SK-N-MC (cell line): ENCODE measurements around the gene NWD2.
"Not testable (repeated sequence)": the region's sequence is repeated elsewhere in the genome, so short reads cannot be mapped to it uniquely, and the experiment has no call there.

ENCODE experiments used
- DNase-seq: peaks from one replicate; pipeline ENCODE4 v3.0.0-alpha.2; 2011; ENCODE audit warnings: low read depth, low spot score
- H3K27ac ChIP-seq: fragments of 200-600 bp; sonication (generic); 2 replicates; pipeline ENCODE4 v1.5.1; 2016; ENCODE audit warnings: mixed run types
- H3K36me3 ChIP-seq: fragments of 200-600 bp; sonication (generic); 2 replicates; pipeline ENCODE4 v1.6.1; 2017; ENCODE audit warnings: antibody characterized with exemption, low read length, mixed read lengths; ENCODE audit not compliant: insufficient read depth
- H3K4me3 ChIP-seq: fragments of 200-600 bp; sonication (generic); 2 replicates; pipeline ENCODE4 v1.5.1; 2016
- H3K9ac ChIP-seq: fragments of 200-600 bp; sonication (generic); 2 replicates; pipeline ENCODE4 v1.8.0; 2017; ENCODE audit warnings: mixed run types, mixed read lengths; ENCODE audit not compliant: insufficient read length
- H3K9me3 ChIP-seq: fragments of 200-600 bp; sonication (generic); 2 replicates; pipeline ENCODE4 v1.6.1; 2017; ENCODE audit warnings: low read depth, mild to moderate bottlenecking, antibody characterized with exemption, low read length, moderate library complexity, mixed read lengths
- EZH2 ChIP-seq: fragments of 200-600 bp; sonication (generic); IDR thresholded peaks from one replicate; pipeline ENCODE4 v1.6.1; 2017; ENCODE audit warnings: antibody characterized with exemption
- FOXP2 ChIP-seq: optimal IDR thresholded peaks from 2 replicates; pipeline ENCODE3; 2011; ENCODE audit warnings: mild to moderate bottlenecking, moderate library complexity; ENCODE audit not compliant: insufficient read depth; ENCODE audit errors: extremely low read length, control extremely low read depth
- POLR2AphosphoS5 ChIP-seq: IDR thresholded peaks from 2 replicates; pipeline ENCODE4 v1.6.1; 2012; ENCODE audit warnings: mild to moderate bottlenecking, low read depth, low read length, borderline replicate concordance

The NWD2 gene

DNA sequence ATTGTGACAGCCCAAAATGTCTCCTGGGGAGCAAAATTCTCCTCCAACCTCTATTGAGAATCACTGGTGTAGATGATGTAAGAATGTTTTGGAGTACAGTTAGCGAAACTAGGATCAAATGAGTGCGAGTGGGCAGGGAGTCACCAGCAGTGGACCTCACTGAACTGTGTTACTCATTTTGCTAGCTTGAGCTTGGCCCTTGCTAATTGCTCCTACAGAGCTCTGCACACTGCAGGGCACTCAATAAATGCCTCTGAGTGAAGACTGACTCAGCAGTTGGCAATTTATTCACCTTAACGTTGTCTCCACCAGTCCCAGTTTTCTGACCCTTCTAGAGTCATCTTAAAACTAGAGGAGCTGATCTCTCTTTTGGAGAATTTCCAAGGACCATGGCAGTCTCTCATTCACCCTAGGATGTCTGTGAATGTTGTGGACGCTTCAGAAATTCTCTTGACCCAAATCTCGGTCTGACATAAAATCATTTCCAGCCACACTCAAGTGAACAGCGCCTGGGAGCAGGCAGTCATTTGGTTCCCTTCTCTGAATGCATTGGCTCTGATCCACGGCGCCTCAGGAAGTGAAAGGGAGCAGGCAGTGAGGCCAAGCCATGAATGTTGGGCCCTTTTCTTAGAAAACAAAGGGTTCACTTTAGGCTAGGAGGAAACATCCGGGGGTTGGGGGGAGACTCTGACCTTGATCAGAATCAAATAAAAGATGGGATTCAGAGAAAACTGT, 148.1 kb downstream of the NWD2 start:
- Histone ChIP-seq H3K4me3 (no peak overlapping the region), H3K9me3 (no peaks in the 10 kb centered on the region), H3K9ac (no peak overlapping the region), H3K27ac (no peak overlapping the region), H3K36me3 (no peaks in the 10 kb centered on the region)
- DNase-seq, result no peak
- no peak for TF ChIP-seq POLR2AphosphoS5
- no peak for TF ChIP-seq FOXP2
- TF ChIP-seq EZH2, result no peak

- no peak for DNase-seq
- Histone ChIP-seq H3K36me3 (no peaks in the 10 kb centered on the region), H3K9ac (no peak overlapping the region), H3K27ac (no peak overlapping the region), H3K4me3 (no peak overlapping the region), H3K9me3 (no peaks in the 10 kb centered on the region)
- TF ChIP-seq FOXP2 (no peak), POLR2AphosphoS5 (no peak), EZH2 (no peak)
These were observed 148.8 kb downstream of the NWD2 start for GRCh38 chr4:37393321-37393720.

GRCh38 chr4:37393889-37394288, 149.3 kb downstream of the NWD2 start:
- Histone ChIP-seq H3K27ac (no peak overlapping the region), H3K36me3 (no peaks in the 10 kb centered on the region), H3K9ac (no peak overlapping the region), H3K9me3 (no peaks in the 10 kb centered on the region), H3K4me3 (no peak overlapping the region)
- TF ChIP-seq EZH2 (no peak), POLR2AphosphoS5 (no peak), FOXP2 (no peak)
- no peak for DNase-seq

GRCh38 chr4:37397505-37397904, 153.0 kb downstream of the NWD2 start:
- no peak for DNase-seq
- Histone ChIP-seq H3K9ac (no peak overlapping the region), H3K9me3 (no peaks in the 10 kb centered on the region), H3K4me3 (no peak overlapping the region), H3K36me3 (no peaks in the 10 kb centered on the region), H3K27ac (no peak overlapping the region)
- TF ChIP-seq FOXP2, result no peak
- TF ChIP-seq EZH2, result no peak

DNA sequence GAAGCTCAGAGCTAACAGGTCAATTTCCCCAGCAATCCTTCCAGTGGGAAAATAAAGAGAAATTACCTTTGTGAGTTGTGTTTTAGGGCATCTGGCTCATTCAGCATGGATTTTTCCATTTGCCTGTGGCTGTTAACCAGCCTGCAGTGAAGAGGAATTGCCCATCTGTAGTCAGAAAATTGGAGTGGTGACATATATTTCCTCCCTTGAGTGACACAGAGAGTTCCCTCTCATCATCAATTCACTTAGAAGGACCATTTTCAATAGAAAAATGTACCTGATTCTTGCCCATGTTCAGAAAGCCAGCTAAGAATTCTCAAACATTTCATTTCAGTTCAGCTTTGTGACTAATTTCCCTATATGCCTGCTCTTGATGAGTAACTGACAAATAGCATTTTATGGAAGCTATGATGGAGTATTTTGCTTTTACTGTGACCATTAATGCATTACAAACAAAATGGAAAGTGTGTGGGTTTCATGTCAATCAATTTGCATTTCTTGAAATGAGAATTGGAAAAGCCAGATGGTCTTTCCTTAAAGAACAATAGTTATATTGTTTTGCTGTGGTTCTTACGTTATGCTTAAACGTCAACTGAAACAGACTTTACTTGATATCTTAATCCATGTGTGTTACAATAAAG, 155.8 kb downstream of the NWD2 start:
- DNase-seq, result no peak

GRCh38 chr4:37407938-37408826, 163.6 kb downstream of the NWD2 start:
- not testable (repeated sequence) for DNase-seq

More for the DNA sequence above, 155.8 kb downstream of the NWD2 start:
- Histone ChIP-seq H3K36me3 (no peaks in the 10 kb centered on the region), H3K9me3 (no peaks in the 10 kb centered on the region), H3K4me3 (no peak overlapping the region), H3K27ac (no peak overlapping the region), H3K9ac (no peak overlapping the region)
- no peak for TF ChIP-seq EZH2
- TF ChIP-seq POLR2AphosphoS5, result no peak
- TF ChIP-seq FOXP2, result no peak

DNA sequence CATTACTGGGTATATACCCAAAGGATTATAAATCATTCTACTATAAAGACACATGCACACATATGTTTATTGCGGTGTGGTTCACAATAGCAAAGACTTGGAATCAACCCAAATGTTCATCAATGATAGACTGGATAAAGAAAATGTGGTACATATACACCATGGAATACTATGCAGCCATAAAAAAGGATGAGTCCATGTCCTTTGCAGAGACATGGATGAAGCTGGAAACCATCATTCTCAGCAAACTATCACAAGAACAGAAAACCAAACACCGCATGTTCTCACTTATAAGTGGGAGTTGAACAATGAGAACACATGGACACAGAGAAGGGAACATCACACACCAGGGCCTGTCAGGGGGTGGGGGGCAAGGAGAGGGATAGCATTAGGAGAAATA, 169.1 kb downstream of the NWD2 start:
- not testable (repeated sequence) for H3K4me3 ChIP-seq, DNase-seq, H3K27ac ChIP-seq, H3K9ac ChIP-seq, H3K36me3 ChIP-seq, H3K9me3 ChIP-seq

More at GRCh38 chr4:37407938-37408826, 163.6 kb downstream of the NWD2 start:
- not testable (repeated sequence) for H3K36me3 ChIP-seq, H3K27ac ChIP-seq, H3K4me3 ChIP-seq, H3K9ac ChIP-seq, H3K9me3 ChIP-seq

DNA sequence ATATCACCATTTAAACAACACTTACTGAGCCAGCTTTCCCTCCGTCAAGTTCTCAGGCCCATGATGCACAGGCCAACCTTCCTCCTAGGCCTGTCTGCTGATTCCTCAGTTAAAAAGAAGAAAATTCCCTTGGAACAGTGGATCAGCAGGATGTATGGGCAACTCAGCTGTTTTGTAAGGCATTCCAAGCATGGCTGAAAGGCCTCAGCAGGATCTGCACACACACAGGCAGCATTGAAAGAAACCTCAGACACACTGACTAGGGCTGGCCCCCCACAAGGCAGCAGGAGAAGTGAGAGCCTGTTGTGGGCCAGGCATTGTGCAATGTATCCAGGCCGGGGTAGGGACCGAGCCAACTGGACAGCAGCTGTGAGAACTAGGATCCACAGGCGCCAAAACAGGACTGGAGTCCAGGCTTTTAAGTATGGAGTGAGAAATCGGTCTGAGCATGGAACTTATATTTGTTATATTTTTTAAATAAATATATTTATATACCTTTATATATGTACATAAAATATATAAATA, 171.4 kb downstream of the NWD2 start:
- Histone ChIP-seq H3K9ac (no peak overlapping the region), H3K9me3 (no peaks in the 10 kb centered on the region), H3K4me3 (no peak overlapping the region), H3K36me3 (no peaks in the 10 kb centered on the region), H3K27ac (no peak overlapping the region)
- no peak for DNase-seq
- no peak for TF ChIP-seq POLR2AphosphoS5
- TF ChIP-seq EZH2, result no peak
- no peak for TF ChIP-seq FOXP2
